Natural killer cell (primary cell): ENCODE data around the gene QSER1. TPM values are rescaled to one million over a fixed set of nuclear protein-coding genes. Genes with fewer than 3 reads are reported as not detected.

ENCODE experiments used
- ATAC-seq, 3 donors: fragments of 150-1000 bp in 2 of 3; fragments of 200-7000 bp in 1 of 3; cut with Tn5 transposase; 1 replicate in 1 of 3; 2 replicates in 2 of 3; pipeline ENCODE4 v1.10.0; 2021; ENCODE audit warnings: mild to moderate bottlenecking in 2 of 3, moderate library complexity in 2 of 3
- DNase-seq, 2 donors: peaks; one replicate each; pipeline versions ENCODE4 v3.0.0 to v3.0.0-alpha.2; 2013 to 2021; ENCODE audit warnings: mixed read lengths in 1 of 2
- H3K27ac ChIP-seq: one replicate; pipeline ENCODE4 v1.5.1; 2013; ENCODE audit warnings: mild to moderate bottlenecking, low read length
- H3K27me3 ChIP-seq: one replicate; pipeline ENCODE4 v1.6.1; 2013; ENCODE audit warnings: low read length; ENCODE audit not compliant: control insufficient read depth, insufficient read depth
- H3K36me3 ChIP-seq: one replicate; pipeline ENCODE4 v1.6.1; 2013; ENCODE audit warnings: low read length; ENCODE audit not compliant: control insufficient read depth, insufficient read depth
- H3K4me1 ChIP-seq: one replicate; pipeline ENCODE4 v1.6.1; 2013; ENCODE audit warnings: low read length; ENCODE audit not compliant: control insufficient read depth, insufficient read depth
- H3K4me3 ChIP-seq: one replicate; pipeline ENCODE4 v1.5.1; 2013; ENCODE audit warnings: low read length
- H3K9me3 ChIP-seq: one replicate; pipeline ENCODE4 v1.6.1; 2013; ENCODE audit warnings: low read length; ENCODE audit not compliant: control insufficient read depth, insufficient read depth
- H3K27ac Mint-ChIP-seq, 2 donors: one replicate each; pipeline ENCODE4 v1.8.0; 2022; ENCODE audit warnings: mild to moderate bottlenecking in 2 of 2, mixed read lengths in 2 of 2, moderate library complexity in 1 of 2
- H3K27me3 Mint-ChIP-seq, 2 donors: one replicate each; pipeline ENCODE4 v1.8.0; 2022; ENCODE audit warnings: low read depth in 2 of 2, mixed read lengths in 2 of 2
- H3K36me3 Mint-ChIP-seq: one replicate; pipeline ENCODE4 v1.8.0; 2022; ENCODE audit warnings: mixed read lengths
- H3K4me1 Mint-ChIP-seq, 2 donors: one replicate each; pipeline ENCODE4 v1.8.0; 2022; ENCODE audit warnings: mixed read lengths in 2 of 2
- H3K4me3 Mint-ChIP-seq: one replicate; pipeline ENCODE4 v1.8.0; 2022; ENCODE audit warnings: mild to moderate bottlenecking, moderate library complexity, mixed read lengths
- H3K9me3 Mint-ChIP-seq, 2 donors: one replicate each; pipeline ENCODE4 v1.8.0; 2022; ENCODE audit warnings: mixed read lengths in 2 of 2
- CTCF ChIP-seq: fragments of 200-600 bp; IDR thresholded peaks from one replicate; pipeline ENCODE4 v1.8.0; 2022; ENCODE audit warnings: antibody characterized with exemption
- WGBS: methylation state at CpG from one replicate; pipeline ENCODE4 v1.1.7; 2013; ENCODE audit warnings: missing lambda C conversion rate; ENCODE audit not compliant: insufficient coverage; 5-methylcytosine and 5-hydroxymethylcytosine counted together
- intact Hi-C: fragments of 100-400 bp; cut with micrococcal nuclease; formaldehyde crosslinking; loops from one replicate; pipeline ENCODE4 v1.14.2; 2022
- total RNA-seq, 4 donors: library from RNA; stranded (reverse); fragments of 120-200 nt in 1 of 4; gene quantifications; one replicate each; pipeline versions ENCODE4 v1.2.3 to v1.2.4, GENCODE V29; 2013 to 2022

The QSER1 gene
- total RNA-seq, 3 donors from 2014 or later (not counting 1 experiment from before 2014, with no cell fraction given), result 14.5 to 21.5 (median 17.8) TPM

GRCh38 chr11:33000181-33000580, 107.6 kb downstream of the QSER1 start:
- H3K27ac Mint-ChIP-seq, result no peak overlapping the region
- ATAC-seq (no peak), DNase-seq (no peak)
- H3K4me1 Mint-ChIP-seq, result peaks cover 0 to 3% of the 10 kb centered on the region in 2 donors
- no peak overlapping the region for H3K4me3 ChIP-seq
- no peak overlapping the region for H3K27ac ChIP-seq
- H3K36me3 Mint-ChIP-seq, result peaks cover 11% of the 10 kb centered on the region
- H3K27me3 Mint-ChIP-seq, result peaks cover 19 to 35% of the 10 kb centered on the region in 2 donors
- intact Hi-C loops, result no loop called here
- peaks cover 2% of the 10 kb centered on the region in 2 donors for H3K9me3 Mint-ChIP-seq
- no peaks in the 10 kb centered on the region for H3K4me1 ChIP-seq
- H3K27me3 ChIP-seq, result no peaks in the 10 kb centered on the region
- no peaks in the 10 kb centered on the region for H3K36me3 ChIP-seq
- H3K9me3 ChIP-seq, result no peaks in the 10 kb centered on the region
- no peak overlapping the region for H3K4me3 Mint-ChIP-seq
- no peak for TF ChIP-seq CTCF

GRCh38 chr11:33001281-33001680, 108.7 kb downstream of the QSER1 start:
- no peaks in the 10 kb centered on the region for H3K36me3 ChIP-seq
- H3K27me3 ChIP-seq, result no peaks in the 10 kb centered on the region
- Mint-ChIP-seq H3K36me3 (peaks cover 11% of the 10 kb centered on the region), H3K27ac (no peak overlapping the region), H3K9me3 (peaks cover 2% of the 10 kb centered on the region in 2 donors), H3K27me3 (peaks cover 19 to 24% of the 10 kb centered on the region in 2 donors), H3K4me1 (peaks cover 0 to 5% of the 10 kb centered on the region in 2 donors), H3K4me3 (no peak overlapping the region)
- H3K9me3 ChIP-seq, result no peaks in the 10 kb centered on the region
- H3K4me3 ChIP-seq, result no peak overlapping the region
- DNase-seq (no peak), ATAC-seq (no peak)
- WGBS, result 87% methylated on average over 6 of the region's 6 CpGs
- intact Hi-C loops, result no loop called here
- no peak for TF ChIP-seq CTCF
- H3K27ac ChIP-seq, result no peak overlapping the region
- H3K4me1 ChIP-seq, result no peaks in the 10 kb centered on the region

- H3K27ac Mint-ChIP-seq, result no peak overlapping the region
- intact Hi-C loops, result no loop called here
- 72% methylated on average over 8 of the region's 8 CpGs for WGBS
These were observed 109.3 kb downstream of the QSER1 start for GRCh38 chr11:33001751-33002542.

More at GRCh38 chr11:33001751-33002542, 109.3 kb downstream of the QSER1 start:
- Mint-ChIP-seq H3K4me3 (no peak overlapping the region), H3K4me1 (peaks cover 0 to 5% of the 10 kb centered on the region in 2 donors), H3K36me3 (peaks cover 11% of the 10 kb centered on the region), H3K27me3 (peaks cover 15 to 20% of the 10 kb centered on the region in 2 donors), H3K9me3 (peaks cover 2% of the 10 kb centered on the region in 2 donors)
- Histone ChIP-seq H3K4me3 (no peak overlapping the region), H3K27me3 (no peaks in the 10 kb centered on the region), H3K9me3 (no peaks in the 10 kb centered on the region), H3K4me1 (no peaks in the 10 kb centered on the region), H3K36me3 (no peaks in the 10 kb centered on the region), H3K27ac (no peak overlapping the region)
- no peak for TF ChIP-seq CTCF
- no peak for ATAC-seq
- DNase-seq, result no peak
